Activated CD8-positive, alpha-beta T cell treated with anti-CD3 and anti-CD28 coated beads for 36 hours (primary cell): Measurements from ENCODE around the gene HNRNPL. TPM values are rescaled to one million over a fixed set of nuclear protein-coding genes. Genes with fewer than 3 reads are reported as not detected.

ENCODE experiments used
- ATAC-seq: fragments of 200-7000 bp; cut with Tn5 transposase; one replicate; pipeline ENCODE4 v1.10.0; 2021; ENCODE audit warnings: mild to moderate bottlenecking, moderate library complexity
- CTCF ChIA-PET: fragments of 350-600 bp; sonication (Branson Sonifier 250); formaldehyde crosslinking; loops from one replicate; lab custom pipeline; 2021; ENCODE audit warnings: antibody characterized with exemption; lab: Charles Lee
- POLR2A ChIA-PET: fragments of 350-600 bp; sonication (Branson Sonifier 250); formaldehyde crosslinking; loops from one replicate; lab custom pipeline; 2021; ENCODE audit warnings: antibody characterized with exemption; lab: Charles Lee
- DNase-seq: peaks from one replicate; pipeline ENCODE4 v3.0.0-alpha.2; 2020
- H3K27ac Mint-ChIP-seq: one replicate; pipeline ENCODE4 v1.8.0; 2021; ENCODE audit warnings: mild to moderate bottlenecking, mixed read lengths
- H3K27me3 Mint-ChIP-seq: one replicate; pipeline ENCODE4 v1.8.0; 2021; ENCODE audit warnings: mixed read lengths
- H3K36me3 Mint-ChIP-seq: one replicate; pipeline ENCODE4 v1.8.0; 2021; ENCODE audit warnings: low read depth, mixed read lengths
- H3K4me1 Mint-ChIP-seq: one replicate; pipeline ENCODE4 v1.8.0; 2021; ENCODE audit warnings: low read depth, mixed read lengths
- H3K4me3 Mint-ChIP-seq: one replicate; pipeline ENCODE4 v1.8.0; 2021; ENCODE audit warnings: mild to moderate bottlenecking, moderate library complexity, mixed read lengths
- H3K9me3 Mint-ChIP-seq: one replicate; pipeline ENCODE4 v1.8.0; 2021; ENCODE audit warnings: mixed read lengths
- intact Hi-C: fragments of 100-400 bp; cut with micrococcal nuclease; formaldehyde crosslinking; loops from one replicate; pipeline ENCODE4 v1.10.0; 2022
- total RNA-seq, 2 experiments: library from RNA; stranded (reverse); gene quantifications; one replicate each; pipeline ENCODE4 v1.2.3, GENCODE V29; 2021
- TF ChIP-seq, protein P1 (sequence below): fragments of 200-600 bp; IDR thresholded peaks from one replicate; pipeline ENCODE4 v1.8.0; 2022; ENCODE audit warnings: antibody characterized with exemption, mild to moderate bottlenecking

HNRNPL gene
- total RNA-seq, 2 experiments from 2014 or later = 747 to 761 TPM

GRCh38 chr19:38845374-38846024 is 4.3 kb downstream of the HNRNPL start:
- DNase-seq (no peak), ATAC-seq (no peak)
- Mint-ChIP-seq H3K9me3 (no peaks in the 10 kb centered on the region), H3K36me3 (peaks cover 79% of the 10 kb centered on the region), H3K27me3 (no peaks in the 10 kb centered on the region), H3K4me1 (peaks cover 71% of the 10 kb centered on the region), H3K4me3 (no peak overlapping the region), H3K27ac (peak overlapping the region; percentile 84)
- intact Hi-C loops = loop anchor here (10.0 kb wide), 1 partner anchor 111 kb away; no protein-coding TSS in a partner anchor
- TF ChIP-seq, protein P1, sequence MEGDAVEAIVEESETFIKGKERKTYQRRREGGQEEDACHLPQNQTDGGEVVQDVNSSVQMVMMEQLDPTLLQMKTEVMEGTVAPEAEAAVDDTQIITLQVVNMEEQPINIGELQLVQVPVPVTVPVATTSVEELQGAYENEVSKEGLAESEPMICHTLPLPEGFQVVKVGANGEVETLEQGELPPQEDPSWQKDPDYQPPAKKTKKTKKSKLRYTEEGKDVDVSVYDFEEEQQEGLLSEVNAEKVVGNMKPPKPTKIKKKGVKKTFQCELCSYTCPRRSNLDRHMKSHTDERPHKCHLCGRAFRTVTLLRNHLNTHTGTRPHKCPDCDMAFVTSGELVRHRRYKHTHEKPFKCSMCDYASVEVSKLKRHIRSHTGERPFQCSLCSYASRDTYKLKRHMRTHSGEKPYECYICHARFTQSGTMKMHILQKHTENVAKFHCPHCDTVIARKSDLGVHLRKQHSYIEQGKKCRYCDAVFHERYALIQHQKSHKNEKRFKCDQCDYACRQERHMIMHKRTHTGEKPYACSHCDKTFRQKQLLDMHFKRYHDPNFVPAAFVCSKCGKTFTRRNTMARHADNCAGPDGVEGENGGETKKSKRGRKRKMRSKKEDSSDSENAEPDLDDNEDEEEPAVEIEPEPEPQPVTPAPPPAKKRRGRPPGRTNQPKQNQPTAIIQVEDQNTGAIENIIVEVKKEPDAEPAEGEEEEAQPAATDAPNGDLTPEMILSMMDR = no peak
- CTCF ChIA-PET = interaction anchor here (1.1 to 2.4 kb wide), 2 partner anchors 10 to 24 kb away, joined by 6 to 9 read pairs; no protein-coding TSS in a partner anchor
- POLR2A ChIA-PET = interaction anchor here (0.9 to 4.3 kb wide), 7 partner anchors 6 to 82 kb away, joined by 3 to 48 read pairs (median 4); no protein-coding TSS in a partner anchor

GRCh38 chr19:38844093-38844686 is 5.6 kb downstream of the HNRNPL start:
- H3K4me3 Mint-ChIP-seq = peak overlapping the region; percentile 33
- peaks cover 91% of the 10 kb centered on the region for H3K36me3 Mint-ChIP-seq
- H3K9me3 Mint-ChIP-seq = no peaks in the 10 kb centered on the region
- no peak for ATAC-seq
- intact Hi-C loops = loop anchor here (10.0 kb wide), 1 partner anchor 109 kb away; no protein-coding TSS in a partner anchor
- H3K27ac Mint-ChIP-seq = peak overlapping the region; percentile 97
- H3K27me3 Mint-ChIP-seq = no peaks in the 10 kb centered on the region
- no peak for DNase-seq
- TF ChIP-seq, protein P1 = no peak
- CTCF ChIA-PET = interaction anchor here (1.0 kb wide), 1 partner anchor 25 kb away, joined by 4 read pairs; no protein-coding TSS in a partner anchor
- POLR2A ChIA-PET = interaction anchor here (0.8 to 2.8 kb wide), 12 partner anchors 8 to 470 kb away, joined by 3 to 24 read pairs (median 4); partner anchors contain the start of genes ECH1 and PSMD8
- peaks cover 82% of the 10 kb centered on the region for H3K4me1 Mint-ChIP-seq

- no peaks in the 10 kb centered on the region for H3K27me3 Mint-ChIP-seq
Measured at GRCh38 chr19:38843175-38843758, 6.5 kb downstream of the HNRNPL start.

GRCh38 chr19:38842439-38843174 is 7.2 kb downstream of the HNRNPL start:
- Mint-ChIP-seq H3K4me3 (peak overlapping the region; percentile 64), H3K4me1 (peaks cover 83% of the 10 kb centered on the region), H3K27me3 (no peaks in the 10 kb centered on the region), H3K36me3 (peaks cover 91% of the 10 kb centered on the region), H3K27ac (peak overlapping the region; percentile 97), H3K9me3 (no peaks in the 10 kb centered on the region)
- ChIA-PET CTCF (interaction anchor here (0.8 to 1.0 kb wide), 3 partner anchors 21 to 111 kb away, joined by 3 read pairs; no protein-coding TSS in a partner anchor), POLR2A (interaction anchor here (0.6 to 4.0 kb wide), 13 partner anchors 8 to 109 kb away, joined by 3 to 24 read pairs (median 4); partner anchors contain the start of gene ECH1)
- intact Hi-C loops = loop anchor here (10.0 kb wide), 1 partner anchor 108 kb away; no protein-coding TSS in a partner anchor
- peak; percentile 84 for ATAC-seq
- TF ChIP-seq, protein P1 = no peak
- DNase-seq = peak; percentile 86

More at GRCh38 chr19:38843175-38843758, 6.5 kb downstream of the HNRNPL start:
- no peak for DNase-seq
- no peak for ATAC-seq
- peaks cover 87% of the 10 kb centered on the region for H3K4me1 Mint-ChIP-seq
- ChIA-PET POLR2A (interaction anchor here (1.2 to 2.8 kb wide), 8 partner anchors 8 to 109 kb away, joined by 3 to 24 read pairs (median 5); partner anchors contain the start of gene ECH1), CTCF (no interaction called here)
- H3K36me3 Mint-ChIP-seq = peaks cover 91% of the 10 kb centered on the region
- intact Hi-C loops = loop anchor here (10.0 kb wide), 1 partner anchor 108 kb away; no protein-coding TSS in a partner anchor
- peak overlapping the region; percentile 33 for H3K4me3 Mint-ChIP-seq
- peak overlapping the region; percentile 97 for H3K27ac Mint-ChIP-seq
- no peaks in the 10 kb centered on the region for H3K9me3 Mint-ChIP-seq
- TF ChIP-seq, protein P1 = no peak
